Kidney capillary endothelial cell (primary cell): ENCODE measurements around the gene AKAP7.
"Not testable (repeated sequence)": the region's sequence is repeated elsewhere in the genome, so short reads cannot be mapped to it uniquely, and the experiment has no call there.

ENCODE experiments used
- DNase-seq: peaks from one replicate; pipeline ENCODE4 v3.0.0-alpha.2; 2018; ENCODE audit warnings: low spot score

Gene AKAP7

GRCh38 chr6:131292145-131292938 is 157.1 kb downstream of the AKAP7 start:
- no peak for DNase-seq

GRCh38 chr6:131293472-131293911 is 158.2 kb downstream of the AKAP7 start:
- DNase-seq, result no peak

DNA sequence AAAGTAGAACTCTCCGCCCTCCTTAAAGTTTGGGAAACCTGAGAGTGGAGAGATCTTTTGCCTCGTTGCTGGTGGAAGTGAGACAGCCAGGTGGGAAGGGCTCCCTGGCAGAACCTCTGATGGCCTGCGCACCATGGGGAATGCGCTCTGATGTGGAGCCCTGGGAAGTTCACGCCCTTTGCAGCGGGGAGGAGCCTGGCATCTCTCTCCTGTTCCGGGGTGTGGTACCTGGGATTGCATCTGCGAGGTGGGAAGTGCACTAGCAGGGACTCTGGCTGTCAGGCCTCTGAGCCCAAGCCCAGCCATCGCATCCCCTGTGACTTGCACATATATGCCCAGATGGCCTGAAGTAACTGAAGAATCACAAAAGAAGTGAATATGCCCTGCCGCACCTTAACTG is 159.8 kb downstream of the AKAP7 start:
- no peak for DNase-seq

GRCh38 chr6:131300826-131301225 is 165.6 kb downstream of the AKAP7 start:
- not testable (repeated sequence) for DNase-seq

DNA sequence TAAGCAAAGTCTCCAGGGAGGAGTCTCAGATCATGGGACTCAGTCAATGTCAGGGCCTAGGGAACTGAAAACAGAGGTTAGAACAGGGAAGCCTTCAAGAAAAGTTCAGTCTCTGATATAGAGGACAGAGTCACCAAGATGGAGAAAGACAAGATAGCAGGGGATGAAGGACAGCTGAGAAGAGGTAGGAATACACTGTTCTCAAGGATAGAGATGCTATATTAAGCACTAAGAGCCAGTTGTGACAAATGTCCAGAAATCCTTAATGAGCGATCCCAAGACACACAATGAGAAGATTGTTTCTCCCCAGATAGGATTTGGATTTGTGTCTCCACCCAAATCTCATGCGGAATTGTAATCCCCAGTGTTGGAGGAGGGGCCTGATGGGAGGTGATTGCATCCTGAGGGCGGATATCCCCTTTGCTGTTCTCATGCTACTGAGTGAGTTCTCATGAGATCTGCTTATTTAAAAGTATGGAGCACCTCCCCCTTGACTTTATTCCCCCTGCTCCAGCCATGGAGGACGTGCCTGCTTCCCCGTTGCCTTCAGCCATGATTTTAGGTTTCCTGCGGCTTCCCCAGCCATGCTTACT is 168.2 kb downstream of the AKAP7 start:
- DNase-seq, result no peak

GRCh38 chr6:131305037-131305850 is 170.0 kb downstream of the AKAP7 start:
- DNase-seq, result no peak

GRCh38 chr6:131309437-131309836 is 174.2 kb downstream of the AKAP7 start:
- no peak for DNase-seq

- no peak for DNase-seq
Observed at GRCh38 chr6:131314838-131315237, 179.6 kb downstream of the AKAP7 start.

DNA sequence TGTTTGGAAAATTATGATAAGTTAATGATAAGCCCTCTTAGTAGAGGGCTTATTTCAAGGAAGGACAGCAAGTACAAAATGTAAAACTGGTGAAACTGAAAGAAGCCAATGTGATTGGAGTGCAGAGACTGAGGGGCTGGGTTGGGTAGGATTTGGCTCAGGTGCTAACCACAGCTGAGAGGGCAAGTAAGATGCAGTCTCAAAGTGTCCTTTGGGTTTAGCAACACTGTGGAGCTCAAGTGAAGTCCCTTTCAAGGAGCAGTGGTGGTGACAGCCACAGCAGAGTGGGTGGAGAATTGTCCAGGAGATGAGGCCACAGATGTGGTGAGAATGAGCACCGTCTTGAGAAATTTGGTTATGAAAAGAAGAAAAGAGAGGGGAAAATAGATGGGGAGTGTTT is 181.4 kb downstream of the AKAP7 start:
- no peak for DNase-seq

DNA sequence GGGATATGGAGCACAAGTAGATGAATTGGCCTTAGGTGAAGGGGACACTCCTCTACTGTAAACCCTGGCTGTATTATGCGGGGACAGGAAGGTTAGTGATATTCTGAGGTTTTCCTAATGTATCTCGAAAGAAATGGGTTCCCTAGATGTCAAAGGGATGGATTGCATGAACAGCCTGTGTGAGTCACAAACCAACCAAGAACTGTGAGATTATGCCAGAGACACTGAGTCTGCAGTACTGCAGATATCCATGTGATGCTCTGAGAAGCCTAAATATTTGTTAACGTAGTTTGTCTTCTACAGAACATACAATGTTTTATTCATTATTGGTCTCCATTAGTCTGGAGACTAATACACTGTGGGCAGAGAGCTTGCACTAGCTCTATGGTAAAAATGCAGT is 182.2 kb downstream of the AKAP7 start:
- no peak for DNase-seq

- DNase-seq, result no peak
Observed at GRCh38 chr6:131321589-131321988, 186.3 kb downstream of the AKAP7 start.

- no peak for DNase-seq
Observed at GRCh38 chr6:131322125-131322524, 186.9 kb downstream of the AKAP7 start.

GRCh38 chr6:131325669-131326068 is 190.4 kb downstream of the AKAP7 start:
- DNase-seq, result not testable (repeated sequence)

DNA sequence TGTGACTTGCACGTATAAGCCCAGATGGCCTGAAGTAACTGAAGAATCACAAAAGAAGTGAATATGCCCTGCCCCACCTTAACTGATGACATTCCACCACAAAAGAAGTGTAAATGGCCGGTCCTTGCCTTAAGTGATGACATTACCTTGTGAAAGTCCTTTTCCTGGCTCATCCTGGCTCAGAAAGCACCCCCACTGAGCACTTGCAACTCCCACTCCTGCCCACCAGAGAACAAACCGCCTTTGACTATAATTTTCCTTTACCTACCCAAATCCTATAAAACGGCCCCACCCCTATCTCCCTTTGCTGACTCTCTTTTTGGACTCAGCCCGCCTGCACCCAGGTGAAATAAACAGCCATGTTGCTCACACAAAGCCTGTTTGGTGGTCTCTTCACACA is 193.5 kb downstream of the AKAP7 start:
- DNase-seq, result not testable (repeated sequence)

GRCh38 chr6:131331151-131331550 is 195.9 kb downstream of the AKAP7 start:
- DNase-seq, result no peak

DNA sequence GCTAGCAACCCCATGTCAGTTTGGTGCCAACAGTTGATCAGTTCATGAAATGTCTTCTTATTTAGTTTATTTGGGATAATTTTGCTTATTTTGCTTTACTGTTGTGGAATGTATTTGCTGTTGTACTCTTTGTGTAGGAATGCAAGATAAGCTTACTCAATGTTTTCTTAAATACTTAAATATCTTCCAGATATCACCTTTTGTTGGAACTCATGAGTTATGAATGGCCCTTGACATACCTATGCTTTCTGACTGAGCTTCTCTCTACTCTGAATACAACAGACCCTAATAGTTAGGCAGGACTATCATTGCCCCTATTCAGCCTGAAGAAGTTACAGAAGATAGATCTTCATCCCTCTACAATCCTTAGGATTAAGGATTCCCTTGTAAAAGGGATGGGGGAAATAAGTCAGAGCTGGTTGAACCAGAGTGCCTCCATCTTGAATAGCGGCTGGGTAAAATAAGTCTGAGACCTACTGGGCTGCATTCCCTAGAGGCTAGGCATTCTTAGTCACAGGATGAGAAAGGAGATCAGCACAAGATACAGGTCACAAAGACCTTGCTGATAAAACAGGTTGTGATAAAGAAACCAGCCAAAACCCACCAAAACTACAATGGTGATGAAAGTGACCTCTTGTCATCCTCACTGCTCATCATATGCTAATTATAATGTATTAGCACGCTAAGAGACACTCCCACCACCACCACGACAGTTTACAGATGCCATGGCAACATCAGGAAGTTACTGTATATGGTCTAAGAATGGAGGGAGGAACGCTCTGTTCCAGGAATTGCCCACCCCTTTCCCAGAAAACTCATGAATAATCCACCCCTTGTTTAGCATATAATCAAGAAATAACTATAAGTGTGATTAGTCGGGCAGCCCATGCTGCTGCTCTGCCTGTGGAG is 196.9 kb downstream of the AKAP7 start:
- DNase-seq, result no peak
